Measurements from ENCODE around the gene AGPAT3.

GRCh38 chr21:43933680-43934079, 68.7 kb downstream of the AGPAT3 start:
- TF ChIP-seq CTCF (IDR thresholded peaks at IDR 0.05) (no peak), POLR2AphosphoS5 (IDR thresholded peaks at IDR 0.05) (no peak)

Measured in suprapubic skin (tissue), 3 donors.